CD14-positive monocyte (primary cell): ENCODE results near the gene MUC6. TPM values are rescaled to one million over a fixed set of nuclear protein-coding genes. Genes with fewer than 3 reads are reported as not detected.

Source experiments
- DNase-seq, 3 donors: peaks; one replicate each; pipeline ENCODE4 v3.0.0-alpha.2; 2011 to 2022
- H2AFZ ChIP-seq: 2 replicates; pipeline ENCODE4 v1.6.0; 2012; ENCODE audit warnings: mild to moderate bottlenecking, low read depth, low read length, inconsistent platforms; ENCODE audit not compliant: insufficient read depth, poor library complexity, severe bottlenecking
- H3K27ac ChIP-seq, 2 donors: 1 replicate in 1 of 2; 2 replicates in 1 of 2; pipeline ENCODE4 v1.5.1; 2012 to 2013; ENCODE audit warnings: low read length in 2 of 2, control low read depth in 1 of 2, inconsistent platforms in 1 of 2, low read depth in 1 of 2, mild to moderate bottlenecking in 1 of 2
- H3K27me3 ChIP-seq, 2 donors: one replicate each; pipeline versions ENCODE4 v1.6.0 to v1.6.1; 2011 to 2013; ENCODE audit warnings: low read length in 2 of 2; ENCODE audit not compliant: control insufficient read depth in 2 of 2, insufficient read depth in 2 of 2
- H3K36me3 ChIP-seq, 2 donors: replicated peaks in 1 of 2; 1 replicate in 1 of 2; 2 replicates in 1 of 2; pipeline versions ENCODE4 v1.5.1 to v1.6.1; 2012 to 2013; ENCODE audit warnings: low read length in 2 of 2, control low read depth in 1 of 2, inconsistent platforms in 1 of 2, mild to moderate bottlenecking in 1 of 2; ENCODE audit not compliant: insufficient read depth in 2 of 2, control insufficient read depth in 1 of 2
- H3K4me1 ChIP-seq, 2 donors: 1 replicate in 1 of 2; 2 replicates in 1 of 2; pipeline versions ENCODE4 v1.5.1 to v1.6.1; 2012 to 2013; ENCODE audit warnings: low read length in 2 of 2, control low read depth in 1 of 2, inconsistent platforms in 1 of 2, mild to moderate bottlenecking in 1 of 2, moderate library complexity in 1 of 2; ENCODE audit not compliant: insufficient read depth in 2 of 2, control insufficient read depth in 1 of 2
- H3K4me2 ChIP-seq: replicated peaks from 2 replicates; pipeline ENCODE3; 2012; ENCODE audit warnings: low read length, moderate library complexity, mild to moderate bottlenecking; ENCODE audit not compliant: poor library complexity, severe bottlenecking; ENCODE audit errors: extremely low read depth
- H3K4me3 ChIP-seq, 3 experiments: fragments of 200-600 bp in 1 of 3; sonication (generic) in 1 of 3; replicated peaks in 1 of 3; 1 replicate in 2 of 3; 2 replicates in 1 of 3; pipeline ENCODE4 v1.5.1; 2011 to 2013; ENCODE audit warnings: low read length in 3 of 3, mild to moderate bottlenecking in 3 of 3, control low read depth in 2 of 3, low read depth in 2 of 3, inconsistent platforms in 1 of 3, moderate library complexity in 1 of 3
- H3K79me2 ChIP-seq: 2 replicates; pipeline ENCODE4 v1.6.0; 2012; ENCODE audit warnings: mild to moderate bottlenecking, control low read depth, inconsistent platforms, low read length, moderate library complexity; ENCODE audit not compliant: insufficient read depth
- H3K9ac ChIP-seq: 2 replicates; pipeline ENCODE4 v1.6.0; 2017; ENCODE audit warnings: low read length, mild to moderate bottlenecking; ENCODE audit not compliant: insufficient read depth, poor library complexity, severe bottlenecking
- H3K9me3 ChIP-seq, 2 donors: replicated peaks in 1 of 2; 1 replicate in 1 of 2; 2 replicates in 1 of 2; pipeline versions ENCODE4 v1.5.1 to v1.6.1; 2012 to 2013; ENCODE audit warnings: low read length in 2 of 2, control low read depth in 1 of 2; ENCODE audit not compliant: control insufficient read depth in 1 of 2, insufficient read depth in 1 of 2
- H4K20me1 ChIP-seq: 2 replicates; pipeline ENCODE4 v1.6.0; 2012; ENCODE audit warnings: mild to moderate bottlenecking, low read length, control low read depth, moderate library complexity; ENCODE audit not compliant: insufficient read depth
- H3K27ac Mint-ChIP-seq, 7 donors: one replicate each; pipeline ENCODE4 v1.8.0; 2020; ENCODE audit warnings: mild to moderate bottlenecking in 7 of 7, mixed read lengths in 7 of 7, moderate library complexity in 6 of 7, inconsistent platforms in 2 of 7
- H3K27me3 Mint-ChIP-seq, 3 donors: one replicate each; pipeline ENCODE4 v1.8.0; 2021 to 2022; ENCODE audit warnings: low read depth in 3 of 3, mild to moderate bottlenecking in 3 of 3, mixed read lengths in 3 of 3, moderate library complexity in 3 of 3, inconsistent platforms in 1 of 3
- H3K36me3 Mint-ChIP-seq, 2 donors: one replicate each; pipeline ENCODE4 v1.8.0; 2020; ENCODE audit warnings: mixed read lengths in 2 of 2, inconsistent platforms in 1 of 2, mild to moderate bottlenecking in 1 of 2
- H3K4me1 Mint-ChIP-seq: one replicate; pipeline ENCODE4 v1.8.0; 2020; ENCODE audit warnings: mild to moderate bottlenecking, mixed read lengths
- H3K4me3 Mint-ChIP-seq, 2 donors: one replicate each; pipeline ENCODE4 v1.8.0; 2020; ENCODE audit warnings: mild to moderate bottlenecking in 2 of 2, mixed read lengths in 2 of 2, moderate library complexity in 1 of 2
- H3K9me3 Mint-ChIP-seq, 7 donors: one replicate each; pipeline ENCODE4 v1.8.0; 2020 to 2022; ENCODE audit warnings: mixed read lengths in 7 of 7, mild to moderate bottlenecking in 6 of 7, moderate library complexity in 6 of 7, inconsistent platforms in 2 of 7
- WGBS: methylation state at CpG from one replicate; pipeline ENCODE4 v1.1.5; 2013; ENCODE audit warnings: missing lambda C conversion rate; ENCODE audit not compliant: insufficient coverage; 5-methylcytosine and 5-hydroxymethylcytosine counted together
- intact Hi-C, 2 donors: fragments of 100-400 bp; cut with micrococcal nuclease; formaldehyde crosslinking; loops; one replicate each; pipeline versions ENCODE4 v1.15.0 to v1.15.1; 2023
- polyA plus RNA-seq, 3 donors: library from polyadenylated mRNA; depleted of rRNA in 1 of 3; unstranded in 2 of 3; stranded (reverse) in 1 of 3; fragments of 300-500 nt in 2 of 3; fragments of >200 nt in 1 of 3; fragmentation: Illumina TruSeq in 2 of 3; gene quantifications; 1 replicate in 2 of 3; 2 replicates in 1 of 3; pipeline ENCODE4 v1.2.3, GENCODE V29; 2012 to 2021
- TF ChIP-seq, protein P1 (sequence below): fragments of 200-600 bp; IDR thresholded peaks from one replicate; pipeline ENCODE4 v1.8.0; 2022; ENCODE audit warnings: antibody characterized with exemption, mild to moderate bottlenecking

The MUC6 gene
- polyA plus RNA-seq, 3 donors = not detected

GRCh38 chr11:978781-979180 is 57.7 kb downstream of the MUC6 start:
- Histone ChIP-seq H3K79me2 (no peaks in the 10 kb centered on the region), H3K27me3 (no peaks in the 10 kb centered on the region), H3K4me2 (no peak overlapping the region), H3K9ac (no peak overlapping the region), H3K4me3 (no peak overlapping the region), H2AFZ (no peak overlapping the region), H3K36me3 (peaks cover 46 to 83% of the 10 kb centered on the region in 2 donors), H4K20me1 (peaks cover 26% of the 10 kb centered on the region), H3K4me1 (no peaks in the 10 kb centered on the region), H3K27ac (no peak overlapping the region), H3K9me3 (no peaks in the 10 kb centered on the region)
- Mint-ChIP-seq H3K9me3 (peaks cover 0 to 2% (median 0%) of the 10 kb centered on the region in 7 donors), H3K27ac (peak overlapping the region in 4 of 7 donors; percentile 20 to 63 (median 37)), H3K27me3 (peaks cover 0 to 2% (median 0%) of the 10 kb centered on the region in 3 donors), H3K4me1 (no peaks in the 10 kb centered on the region), H3K36me3 (peaks cover 65 to 84% of the 10 kb centered on the region in 2 donors), H3K4me3 (no peak overlapping the region)
- TF ChIP-seq, protein P1, sequence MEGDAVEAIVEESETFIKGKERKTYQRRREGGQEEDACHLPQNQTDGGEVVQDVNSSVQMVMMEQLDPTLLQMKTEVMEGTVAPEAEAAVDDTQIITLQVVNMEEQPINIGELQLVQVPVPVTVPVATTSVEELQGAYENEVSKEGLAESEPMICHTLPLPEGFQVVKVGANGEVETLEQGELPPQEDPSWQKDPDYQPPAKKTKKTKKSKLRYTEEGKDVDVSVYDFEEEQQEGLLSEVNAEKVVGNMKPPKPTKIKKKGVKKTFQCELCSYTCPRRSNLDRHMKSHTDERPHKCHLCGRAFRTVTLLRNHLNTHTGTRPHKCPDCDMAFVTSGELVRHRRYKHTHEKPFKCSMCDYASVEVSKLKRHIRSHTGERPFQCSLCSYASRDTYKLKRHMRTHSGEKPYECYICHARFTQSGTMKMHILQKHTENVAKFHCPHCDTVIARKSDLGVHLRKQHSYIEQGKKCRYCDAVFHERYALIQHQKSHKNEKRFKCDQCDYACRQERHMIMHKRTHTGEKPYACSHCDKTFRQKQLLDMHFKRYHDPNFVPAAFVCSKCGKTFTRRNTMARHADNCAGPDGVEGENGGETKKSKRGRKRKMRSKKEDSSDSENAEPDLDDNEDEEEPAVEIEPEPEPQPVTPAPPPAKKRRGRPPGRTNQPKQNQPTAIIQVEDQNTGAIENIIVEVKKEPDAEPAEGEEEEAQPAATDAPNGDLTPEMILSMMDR = no peak
- intact Hi-C loops = no loop called here
- DNase-seq = no peak
- 95% methylated on average over 16 of the region's 16 CpGs for WGBS

DNA sequence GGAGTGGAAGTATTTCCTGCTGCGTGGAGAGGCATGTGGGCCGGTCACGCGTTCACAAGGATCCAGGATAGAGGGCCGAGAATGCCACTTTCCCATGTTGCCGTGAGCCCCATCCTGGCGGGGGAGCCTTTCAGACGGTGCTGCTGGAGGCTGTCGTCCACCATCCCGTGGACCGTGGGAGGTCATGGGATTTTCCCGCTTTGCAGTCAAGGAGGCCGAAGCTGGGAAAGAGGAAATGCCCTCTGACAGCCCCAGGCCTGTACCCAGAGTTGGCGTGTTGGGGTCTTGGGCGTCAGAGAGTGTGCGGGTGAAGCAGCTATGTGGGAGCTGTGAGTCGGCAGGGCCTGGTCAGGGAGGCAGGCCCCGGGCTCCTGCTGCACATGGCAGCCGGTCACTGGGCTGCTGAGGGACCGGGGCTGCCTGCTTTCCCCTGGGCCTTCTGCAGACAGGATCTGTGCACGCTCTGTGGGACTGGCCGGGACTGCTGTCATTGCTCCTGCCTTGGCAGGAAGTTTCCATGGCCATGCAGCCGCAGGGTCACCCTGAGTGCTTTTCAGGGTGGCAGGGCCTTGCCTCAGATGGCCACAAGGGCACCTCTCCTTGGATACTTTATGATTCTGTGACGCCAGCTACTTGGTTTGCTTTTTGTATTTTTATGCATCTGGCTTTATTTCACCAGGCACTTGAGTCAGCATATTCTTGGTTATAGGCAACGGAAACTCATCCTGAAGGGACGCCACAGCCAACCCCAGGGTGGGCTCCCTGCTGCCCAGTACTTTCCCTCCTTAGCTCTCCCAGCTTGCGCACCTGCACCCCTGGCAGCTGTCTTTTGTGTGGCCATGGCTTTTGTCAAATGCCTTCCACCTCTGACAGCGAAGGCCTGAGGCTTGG is 58.4 kb downstream of the MUC6 start:
- H3K9ac ChIP-seq = no peak overlapping the region
- no peak for DNase-seq
- no peaks in the 10 kb centered on the region for H3K4me1 ChIP-seq
- TF ChIP-seq, protein P1 = no peak
- WGBS = 93% methylated on average over 26 of the region's 28 CpGs
- peaks cover 0 to 2% (median 0%) of the 10 kb centered on the region in 3 donors for H3K27me3 Mint-ChIP-seq
- no peaks in the 10 kb centered on the region for H3K9me3 ChIP-seq
- H3K79me2 ChIP-seq = no peaks in the 10 kb centered on the region
- peak overlapping the region in 1 of 7 donors; percentile 33 for H3K27ac Mint-ChIP-seq
- H3K4me3 Mint-ChIP-seq = no peak overlapping the region
- H3K9me3 Mint-ChIP-seq = peaks cover 0 to 2% (median 0%) of the 10 kb centered on the region in 7 donors
- H3K36me3 ChIP-seq = peaks cover 50 to 86% of the 10 kb centered on the region in 2 donors
- no peak overlapping the region for H3K4me3 ChIP-seq
- intact Hi-C loops = no loop called here
- no peaks in the 10 kb centered on the region for H3K27me3 ChIP-seq
- H2AFZ ChIP-seq = no peak overlapping the region
- peaks cover 29% of the 10 kb centered on the region for H4K20me1 ChIP-seq
- H3K36me3 Mint-ChIP-seq = peaks cover 68 to 87% of the 10 kb centered on the region in 2 donors
- no peak overlapping the region for H3K4me2 ChIP-seq
- H3K4me1 Mint-ChIP-seq = no peaks in the 10 kb centered on the region
- H3K27ac ChIP-seq = no peak overlapping the region
